HG03196 (cell line): Measurements from ENCODE around the gene STMN3.

Experiments used
- ATAC-seq: cut with Tn5 transposase; IDR thresholded peaks from one replicate; pipeline ENCODE4 v1.9.1; 2021; ENCODE audit not compliant: unreplicated experiment

Gene STMN3

DNA sequence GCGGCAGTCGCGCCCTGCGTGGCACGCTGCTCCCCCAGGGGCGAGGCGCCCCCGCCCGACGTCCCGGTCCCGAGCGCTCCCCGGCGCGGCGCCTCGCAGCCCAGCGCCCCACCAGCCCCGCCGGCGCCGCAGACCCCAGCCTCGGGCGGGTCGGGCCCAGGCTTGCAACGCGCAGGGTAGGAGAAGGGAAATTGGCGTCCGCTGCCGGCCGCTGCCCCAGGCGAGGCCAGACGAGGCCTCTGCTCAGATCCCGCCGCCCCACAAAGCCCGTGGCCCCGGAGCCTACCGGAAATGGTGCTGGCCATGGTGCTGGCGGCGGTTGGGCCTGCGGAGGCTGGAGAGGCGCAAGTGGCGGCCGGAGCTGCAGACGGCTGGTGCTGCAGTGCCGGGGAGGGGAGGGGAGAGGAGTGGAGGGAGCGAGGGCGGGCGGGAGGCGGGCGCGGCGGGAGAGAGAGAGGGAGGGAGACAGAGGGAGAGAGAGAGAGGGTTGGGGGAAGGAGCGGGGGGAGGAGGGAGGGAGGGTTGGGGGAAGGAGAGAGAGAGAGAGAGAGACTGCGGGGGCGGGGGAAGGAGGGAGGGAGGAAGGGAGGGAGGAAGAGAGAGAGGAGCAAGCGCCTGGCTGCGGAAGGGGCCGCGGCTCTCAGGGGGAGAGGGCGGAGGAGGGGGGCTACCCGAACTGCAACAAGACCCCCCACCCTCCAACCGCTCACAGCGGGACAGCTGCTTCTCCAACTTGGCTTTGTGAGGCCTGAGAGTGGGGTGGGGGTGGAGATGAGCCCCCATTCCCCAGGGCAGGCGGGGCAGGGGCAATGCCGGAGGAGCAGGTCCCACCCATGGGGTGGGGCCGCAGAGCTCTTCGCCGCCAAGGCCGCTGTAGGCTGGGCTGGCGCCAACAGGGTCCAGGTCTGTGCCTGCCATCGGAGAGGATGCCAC lies at the start of gene STMN3:
TSS of gene STMN3 (minus strand) at position 384 of the 933 bp plus-strand sequence. CDS start at position 305, 79 bp downstream.
- ATAC-seq: no peak

DNA sequence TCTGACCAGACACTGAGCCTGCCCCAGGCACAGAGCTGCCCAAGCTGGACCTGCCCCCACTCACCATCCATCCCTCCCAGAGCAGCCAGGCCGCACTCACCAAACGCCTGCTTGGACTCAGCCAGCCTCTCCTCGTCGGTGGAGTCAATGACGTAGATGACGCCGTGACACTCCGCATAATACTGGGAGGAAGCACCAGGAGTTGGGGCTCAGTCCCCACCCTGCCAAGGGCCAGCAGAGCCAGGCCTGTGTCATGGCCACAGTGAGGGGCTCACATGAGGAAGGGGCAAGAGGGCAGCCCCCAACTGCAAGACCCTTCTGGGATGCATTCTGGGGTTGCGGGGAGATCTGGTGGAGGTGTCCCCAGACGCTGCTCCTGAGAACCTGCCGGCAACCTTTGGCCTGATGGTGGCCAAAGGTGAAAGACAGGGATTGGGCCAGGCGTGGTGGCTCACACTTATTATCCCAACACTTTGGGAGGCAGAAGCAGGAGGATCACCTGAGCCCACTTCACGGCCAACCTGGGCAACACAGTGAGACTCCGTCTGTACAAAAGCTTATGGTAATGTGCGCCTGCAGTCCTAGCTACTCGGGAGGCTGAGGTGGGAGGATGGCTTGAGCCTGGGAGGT lies 48.9 kb upstream of the STMN3 start:
- ATAC-seq: no peak

GRCh38 chr20:63701329-63702035 lies 48.3 kb upstream of the STMN3 start:
- ATAC-seq: no peak

DNA sequence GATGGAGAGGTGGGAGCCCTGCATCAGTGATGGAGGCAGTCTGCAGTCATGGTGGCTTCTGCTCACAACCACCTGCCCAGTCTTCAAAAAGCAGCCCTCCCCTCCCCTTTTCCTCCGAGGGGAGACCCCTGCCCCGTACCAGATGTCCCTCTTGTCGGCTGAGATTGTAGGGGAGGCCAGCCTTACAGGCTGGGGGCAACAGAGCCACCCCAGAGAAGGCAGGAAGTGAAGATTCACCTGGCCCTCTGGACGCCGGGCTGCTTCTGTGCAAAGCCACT lies 47.8 kb upstream of the STMN3 start:
- no peak for ATAC-seq

DNA sequence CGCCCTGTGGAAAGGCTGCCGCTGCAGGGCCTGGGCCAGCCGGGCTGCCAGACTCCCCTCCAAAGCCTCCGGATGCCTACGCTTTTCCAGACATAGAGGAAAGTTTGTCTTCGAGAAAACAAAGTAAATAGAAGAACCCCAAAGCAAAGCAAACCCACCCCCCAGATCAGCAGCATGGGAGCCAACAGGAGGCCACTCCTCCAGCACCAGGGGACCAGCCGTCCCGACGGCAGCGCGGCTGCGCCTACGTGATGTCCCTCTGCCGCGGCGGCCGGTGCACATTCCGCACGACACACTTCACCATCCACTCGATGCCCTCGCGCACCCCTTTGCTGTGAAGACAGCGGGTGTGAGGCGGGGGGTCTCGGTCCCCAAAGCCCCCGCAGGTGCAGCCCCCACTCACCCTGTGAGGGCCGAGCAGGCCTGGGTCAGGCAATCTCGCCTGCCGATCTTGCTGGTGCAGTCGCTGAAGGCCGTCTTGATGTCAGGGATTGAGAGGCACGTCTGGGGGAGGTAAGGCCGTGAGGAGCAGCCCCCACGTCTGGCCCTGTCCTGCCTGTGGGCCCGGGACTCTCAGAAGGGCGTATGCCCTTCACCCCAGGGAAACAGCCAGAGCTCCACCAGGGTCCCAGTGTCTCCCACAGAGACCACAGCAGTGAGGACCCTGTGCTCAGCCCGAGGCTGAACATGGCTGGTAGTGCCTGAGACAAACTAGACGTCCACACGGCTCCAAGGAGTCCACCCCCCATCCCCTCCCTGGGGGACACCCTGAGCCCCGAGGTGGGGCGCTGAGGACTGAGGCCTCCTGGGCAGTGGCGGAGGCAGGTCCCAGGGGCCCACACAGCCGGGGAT lies 47.2 kb upstream of the STMN3 start:
- ATAC-seq: no peak

GRCh38 chr20:63699466-63700198 lies 46.4 kb upstream of the STMN3 start:
- ATAC-seq: no peak

GRCh38 chr20:63698739-63699465 lies 45.7 kb upstream of the STMN3 start:
- ATAC-seq: no peak

GRCh38 chr20:63697868-63698545 lies 44.8 kb upstream of the STMN3 start:
- no peak for ATAC-seq

DNA sequence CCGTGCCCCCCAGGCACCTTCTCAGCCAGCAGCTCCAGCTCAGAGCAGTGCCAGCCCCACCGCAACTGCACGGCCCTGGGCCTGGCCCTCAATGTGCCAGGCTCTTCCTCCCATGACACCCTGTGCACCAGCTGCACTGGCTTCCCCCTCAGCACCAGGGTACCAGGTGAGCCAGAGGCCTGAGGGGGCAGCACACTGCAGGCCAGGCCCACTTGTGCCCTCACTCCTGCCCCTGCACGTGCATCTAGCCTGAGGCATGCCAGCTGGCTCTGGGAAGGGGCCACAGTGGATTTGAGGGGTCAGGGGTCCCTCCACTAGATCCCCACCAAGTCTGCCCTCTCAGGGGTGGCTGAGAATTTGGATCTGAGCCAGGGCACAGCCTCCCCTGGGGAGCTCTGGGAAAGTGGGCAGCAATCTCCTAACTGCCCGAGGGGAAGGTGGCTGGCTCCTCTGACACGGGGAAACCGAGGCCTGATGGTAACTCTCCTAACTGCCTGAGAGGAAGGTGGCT lies 44.2 kb upstream of the STMN3 start:
- ATAC-seq: no peak

DNA sequence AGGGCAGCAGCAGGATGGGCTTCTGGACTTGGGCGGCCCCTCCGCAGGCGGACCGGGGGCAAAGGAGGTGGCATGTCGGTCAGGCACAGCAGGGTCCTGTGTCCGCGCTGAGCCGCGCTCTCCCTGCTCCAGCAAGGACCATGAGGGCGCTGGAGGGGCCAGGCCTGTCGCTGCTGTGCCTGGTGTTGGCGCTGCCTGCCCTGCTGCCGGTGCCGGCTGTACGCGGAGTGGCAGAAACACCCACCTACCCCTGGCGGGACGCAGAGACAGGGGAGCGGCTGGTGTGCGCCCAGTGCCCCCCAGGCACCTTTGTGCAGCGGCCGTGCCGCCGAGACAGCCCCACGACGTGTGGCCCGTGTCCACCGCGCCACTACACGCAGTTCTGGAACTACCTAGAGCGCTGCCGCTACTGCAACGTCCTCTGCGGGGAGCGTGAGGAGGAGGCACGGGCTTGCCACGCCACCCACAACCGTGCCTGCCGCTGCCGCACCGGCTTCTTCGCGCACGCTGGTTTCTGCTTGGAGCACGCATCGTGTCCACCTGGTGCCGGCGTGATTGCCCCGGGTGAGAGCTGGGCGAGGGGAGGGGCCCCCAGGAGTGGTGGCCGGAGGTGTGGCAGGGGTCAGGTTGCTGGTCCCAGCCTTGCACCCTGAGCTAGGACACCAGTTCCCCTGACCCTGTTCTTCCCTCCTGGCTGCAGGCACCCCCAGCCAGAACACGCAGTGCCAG lies 43.6 kb upstream of the STMN3 start, which contains the start of gene TNFRSF6B:
TSS of gene TNFRSF6B (plus strand) at position 25 of the 729 bp plus-strand sequence. CDS start at position 141, 116 bp downstream.
- ATAC-seq: no peak

DNA sequence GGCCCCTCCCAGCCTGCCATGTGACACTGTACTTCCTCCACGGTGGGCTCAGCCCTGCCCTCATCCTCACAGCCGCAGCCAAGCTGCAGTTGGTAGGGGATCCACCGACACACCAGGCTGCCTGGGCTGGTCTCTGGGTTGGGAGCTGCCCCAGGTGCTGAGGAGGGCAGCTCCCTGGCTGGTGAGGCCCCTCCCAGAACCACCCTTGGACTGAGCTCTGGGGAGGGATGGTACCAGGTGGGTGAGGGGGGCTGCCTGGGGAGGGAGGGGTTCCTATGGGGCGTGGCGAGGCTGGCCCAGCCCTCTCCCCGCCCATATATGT lies 43.0 kb upstream of the STMN3 start:
- no peak for ATAC-seq

- ATAC-seq: no peak
Measured at GRCh38 chr20:63695424-63696305, 42.4 kb upstream of the STMN3 start.

- no peak for ATAC-seq
Measured at GRCh38 chr20:63694584-63695423, 41.6 kb upstream of the STMN3 start.

- ATAC-seq: no peak
Measured at GRCh38 chr20:63693733-63694583, 40.7 kb upstream of the STMN3 start.

DNA sequence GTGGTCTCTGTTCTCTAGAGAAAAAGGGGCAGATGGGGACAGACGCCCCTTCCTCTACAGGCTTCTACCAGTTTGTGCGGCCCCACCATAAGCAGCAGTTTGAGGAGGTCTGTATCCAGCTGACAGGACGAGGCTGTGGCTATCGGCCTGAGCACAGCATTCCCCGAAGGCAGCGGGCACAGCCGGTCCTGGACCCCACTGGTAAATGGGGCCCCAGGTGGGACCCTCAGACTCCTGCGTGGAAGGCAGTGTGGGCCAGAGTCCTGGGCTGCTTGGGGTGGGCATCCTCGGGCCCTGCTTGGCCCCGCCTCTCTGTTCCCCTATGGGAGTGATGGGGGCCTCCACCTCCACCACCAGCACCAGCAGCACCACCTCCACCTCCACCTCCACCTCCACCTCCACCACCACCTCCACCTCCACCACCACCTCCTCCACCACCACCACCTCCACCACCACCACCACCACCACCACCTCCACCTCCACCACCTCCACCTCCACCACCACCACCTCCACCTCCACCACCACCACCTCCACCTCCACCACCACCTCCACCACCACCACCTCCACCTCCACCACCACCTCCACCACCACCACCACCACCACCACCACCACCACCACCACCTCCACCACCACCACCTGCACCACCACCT lies 40.0 kb upstream of the STMN3 start:
- no peak for ATAC-seq
